A549 (cell line): Measurements from ENCODE around the gene LAIR1. TPM values are rescaled to one million over a fixed set of nuclear protein-coding genes. Genes with fewer than 3 reads are reported as not detected.
A peak's percentile ranks its signal among the peaks of the same experiment; 100 is the strongest.

Experiments
- ATAC-seq, 2 experiments: fragments of 200-7000 bp in 1 of 2; fragments of >200 bp in 1 of 2; cut with Nextera tagmentation in 1 of 2; cut with Tn5 transposase in 1 of 2; 3 replicates each; pipeline versions ENCODE4 v1.8.0 to v1.9.1; 2018 to 2020; ENCODE audit warnings: mild to moderate bottlenecking in 1 of 2, moderate library complexity in 1 of 2
- CTCF ChIA-PET: fragments of 300-600 bp; sonication (Branson Sonifier 250); formaldehyde crosslinking; extraction: SDS; loops from one replicate; lab custom pipeline; 2021; ENCODE audit warnings: antibody characterized with exemption, inconsistent platforms; lab: Yijun Ruan, JAX
- POLR2A ChIA-PET: fragments of 350-600 bp; formaldehyde crosslinking; extraction: SDS; loops from one replicate; lab custom pipeline; 2021; ENCODE audit warnings: antibody characterized with exemption, inconsistent platforms; lab: Yijun Ruan, JAX
- DNase-seq, 2 experiments: peaks; one replicate each; pipeline versions ENCODE4 v3.0.0 to v3.0.0-alpha.2; 2011 to 2016; ENCODE audit warnings: low read depth in 1 of 2, low spot score in 1 of 2
- FAIRE-seq: peaks from 2 replicates; lab custom pipeline; 2011; peaks lifted over from hg19 to GRCh38; lab: Jason Lieb, UNC
- H3K27ac ChIP-seq, 2 experiments: fragments of >200 bp; sonication (Bioruptor Twin); formaldehyde crosslinking; 3 replicates each; pipeline ENCODE4 v1.5.1; 2016 to 2017
- H3K4me1 ChIP-seq: fragments of >200 bp; sonication (Bioruptor Twin); formaldehyde crosslinking; 3 replicates; pipeline ENCODE4 v1.6.1; 2016
- H3K4me2 ChIP-seq: fragments of >200 bp; sonication (Bioruptor Twin); formaldehyde crosslinking; 3 replicates; pipeline ENCODE4 v1.6.1; 2016
- H3K4me3 ChIP-seq: fragments of >200 bp; sonication (Bioruptor Twin); formaldehyde crosslinking; 3 replicates; pipeline ENCODE4 v1.5.1; 2016
- H3K9me3 ChIP-seq: fragments of >200 bp; sonication (Bioruptor Twin); formaldehyde crosslinking; 3 replicates; pipeline ENCODE4 v1.6.1; 2016
- CBX2 ChIP-seq: fragments of 200-600 bp; sonication (generic); IDR thresholded peaks from 2 replicates; pipeline ENCODE4 v1.6.1; 2016; ENCODE audit warnings: low read depth, mild to moderate bottlenecking, borderline replicate concordance
- CBX8 ChIP-seq: fragments of 200-600 bp; sonication (generic); IDR thresholded peaks from 2 replicates; pipeline ENCODE4 v1.6.1; 2016
- CEBPB ChIP-seq, 2 experiments: fragments of >200 bp in 1 of 2; sonication (Bioruptor Twin) in 1 of 2; formaldehyde crosslinking in 1 of 2; IDR thresholded peaks; 2 replicates each; pipeline ENCODE4 v1.6.1; 2012 to 2016
- CHD2 ChIP-seq: fragments of 150-350 bp; IDR thresholded peaks from 2 replicates; pipeline ENCODE4 v1.6.1; 2014; ENCODE audit warnings: low read length; ENCODE audit not compliant: partially characterized antibody
- CHD4 ChIP-seq: fragments of 200-600 bp; sonication (generic); IDR thresholded peaks from 2 replicates; pipeline ENCODE4 v1.6.1; 2016; ENCODE audit warnings: antibody characterized with exemption, mild to moderate bottlenecking, borderline replicate concordance
- E2F6 ChIP-seq: IDR thresholded peaks from 2 replicates; pipeline ENCODE4 v1.6.1; 2012; ENCODE audit warnings: low read depth, borderline replicate concordance
- EHF ChIP-seq: fragments of 250-450 bp; sonication (Bioruptor Pico); IDR thresholded peaks from 2 replicates; pipeline ENCODE4 v1.5.0; 2020; ENCODE audit warnings: mild to moderate bottlenecking
- EHMT2 ChIP-seq: fragments of 200-600 bp; sonication (generic); IDR thresholded peaks from 2 replicates; pipeline ENCODE4 v1.6.1; 2016; ENCODE audit warnings: antibody characterized with exemption, low read depth, mild to moderate bottlenecking, moderate library complexity
- ESRRA ChIP-seq: fragments of 150-350 bp; IDR thresholded peaks from 2 replicates; pipeline ENCODE4 v1.6.1; 2014; ENCODE audit warnings: mild to moderate bottlenecking, low read length, borderline replicate concordance
- FOSB ChIP-seq: fragments of 250-450 bp; sonication (Bioruptor Pico); IDR thresholded peaks from 2 replicates; pipeline ENCODE4 v1.5.0; 2020; ENCODE audit warnings: mild to moderate bottlenecking, moderate library complexity
- FOSL2 ChIP-seq, 2 experiments: fragments of 450-650 bp in 1 of 2; fragments of >200 bp in 1 of 2; sonication (Bioruptor Twin) in 1 of 2; formaldehyde crosslinking; IDR thresholded peaks; 2 replicates each; pipeline versions ENCODE4 v1.5.0 to v1.6.1; 2016 to 2020; ENCODE audit warnings: mild to moderate bottlenecking in 1 of 2, moderate library complexity in 1 of 2
- GATA3 ChIP-seq: IDR thresholded peaks from 2 replicates; pipeline ENCODE4 v1.6.1; 2012; ENCODE audit warnings: borderline replicate concordance
- HDAC2 ChIP-seq: fragments of 200-600 bp; sonication (generic); IDR thresholded peaks from 2 replicates; pipeline ENCODE4 v1.6.1; 2016
- HMGXB4 ChIP-seq: fragments of 250-450 bp; sonication (Bioruptor Pico); IDR thresholded peaks from 2 replicates; pipeline ENCODE4 v1.5.0; 2021; ENCODE audit warnings: mild to moderate bottlenecking, moderate library complexity, borderline replicate concordance
- KDM5A ChIP-seq: fragments of 200-600 bp; sonication (generic); IDR thresholded peaks from 2 replicates; pipeline ENCODE4 v1.6.1; 2016; ENCODE audit warnings: antibody characterized with exemption, mild to moderate bottlenecking
- MAFK ChIP-seq: fragments of 450-650 bp; IDR thresholded peaks from 2 replicates; pipeline ENCODE4 v1.6.1; 2014; ENCODE audit not compliant: partially characterized antibody
- MAX ChIP-seq: IDR thresholded peaks from 2 replicates; pipeline ENCODE4 v1.6.1; 2012
- MAZ ChIP-seq: fragments of 150-350 bp; IDR thresholded peaks from 2 replicates; pipeline ENCODE4 v1.6.1; 2014; ENCODE audit warnings: antibody characterized with exemption, low read depth, low read length, borderline replicate concordance
- MYC ChIP-seq: IDR thresholded peaks from 2 replicates; pipeline ENCODE4 v1.6.1; 2012; ENCODE audit warnings: mild to moderate bottlenecking, inconsistent platforms, low read length, improper control_type of control experiment, borderline replicate concordance
- NR3C1 ChIP-seq: fragments of >200 bp; sonication (Bioruptor Twin); formaldehyde crosslinking; IDR thresholded peaks from 3 replicates; pipeline ENCODE4 v1.6.1; 2017
- PHF8 ChIP-seq: fragments of 200-600 bp; sonication (generic); IDR thresholded peaks from 2 replicates; pipeline ENCODE4 v1.6.1; 2016; ENCODE audit warnings: low read depth, mild to moderate bottlenecking, antibody characterized with exemption, moderate library complexity, borderline replicate concordance
- RAD21 ChIP-seq, 2 experiments: fragments of >200 bp in 1 of 2; sonication (Bioruptor Twin) in 1 of 2; formaldehyde crosslinking in 1 of 2; IDR thresholded peaks in 1 of 2; conservative IDR thresholded peaks in 1 of 2; 2 replicates in 1 of 2; 3 replicates in 1 of 2; pipeline ENCODE4 v1.6.1; 2012 to 2018; ENCODE audit warnings: inconsistent platforms in 1 of 2
- SMC3 ChIP-seq: fragments of >200 bp; sonication (Bioruptor Twin); formaldehyde crosslinking; IDR thresholded peaks from 3 replicates; pipeline ENCODE4 v1.6.1; 2018; ENCODE audit warnings: inconsistent platforms
- SREBF2 ChIP-seq: fragments of 450-650 bp; IDR thresholded peaks from 2 replicates; pipeline ENCODE4 v1.6.1; 2014; ENCODE audit warnings: mild to moderate bottlenecking, moderate library complexity
- TP53 ChIP-seq: fragments of 250-450 bp; sonication (Bioruptor Pico); IDR thresholded peaks from 2 replicates; pipeline ENCODE4 v1.5.0; 2021; ENCODE audit warnings: mild to moderate bottlenecking, moderate library complexity
- ZFP36 ChIP-seq: fragments of 450-650 bp; IDR thresholded peaks from 2 replicates; pipeline ENCODE4 v1.6.1; 2014; ENCODE audit warnings: borderline replicate concordance; ENCODE audit not compliant: partially characterized antibody
- ZSCAN20 ChIP-seq: fragments of 250-450 bp; sonication (Bioruptor Pico); IDR thresholded peaks from 2 replicates; pipeline ENCODE4 v1.8.0; 2022; ENCODE audit warnings: mild to moderate bottlenecking, moderate library complexity
- WGBS: methylation state at CpG from one replicate; pipeline ENCODE4 v1.1.6; 2017; ENCODE audit errors: missing lambda C conversion rate; 5-methylcytosine and 5-hydroxymethylcytosine counted together
- polyA plus RNA-seq, 4 experiments: library from polyadenylated mRNA; depleted of rRNA in 3 of 4; stranded (reverse); fragments of >200 nt; fragmentation: RNase III in 1 of 4; extraction: RNeasy Plus Mini Kit Qiagen cat#74134 plus additional on column Dnase treatment in 1 of 4; gene quantifications; 2 replicates in 3 of 4; 3 replicates in 1 of 4; pipeline ENCODE4 v1.2.3, GENCODE V29; 2011 to 2017
- TF ChIP-seq, protein P1 (sequence below): fragments of 450-650 bp; IDR thresholded peaks from 2 replicates; pipeline ENCODE4 v1.6.1; 2014; ENCODE audit warnings: antibody characterized with exemption
- TF ChIP-seq, protein P2 (sequence below): fragments of >200 bp; sonication (Bioruptor Twin); formaldehyde crosslinking; IDR thresholded peaks from 2 replicates; pipeline ENCODE4 v1.6.1; 2016

Gene LAIR1
- polyA plus RNA-seq, 2 of the 4 experiments (the other 2 are of a cell fraction) = not detected

DNA sequence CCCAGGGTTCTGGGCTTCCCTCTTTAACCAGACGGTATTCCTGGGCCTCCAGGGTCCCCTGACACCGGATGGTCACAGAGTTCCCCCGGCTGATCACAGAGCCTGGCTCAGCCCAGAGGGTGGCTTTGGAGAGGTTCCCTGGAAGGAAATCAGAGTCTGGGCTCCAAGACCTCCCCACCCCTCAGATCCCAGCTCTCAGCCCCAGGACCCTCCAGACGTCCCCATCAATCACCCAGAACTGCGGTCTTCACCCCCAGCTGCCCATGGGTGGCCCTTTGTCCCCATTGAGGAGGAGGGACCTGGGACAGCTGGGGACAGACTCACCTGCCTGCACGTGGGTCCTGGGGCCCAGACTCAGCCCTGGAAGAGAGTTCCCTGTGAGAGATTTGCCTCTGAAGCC is 52.7 kb downstream of the LAIR1 start (continued):
- TF ChIP-seq, protein P1, sequence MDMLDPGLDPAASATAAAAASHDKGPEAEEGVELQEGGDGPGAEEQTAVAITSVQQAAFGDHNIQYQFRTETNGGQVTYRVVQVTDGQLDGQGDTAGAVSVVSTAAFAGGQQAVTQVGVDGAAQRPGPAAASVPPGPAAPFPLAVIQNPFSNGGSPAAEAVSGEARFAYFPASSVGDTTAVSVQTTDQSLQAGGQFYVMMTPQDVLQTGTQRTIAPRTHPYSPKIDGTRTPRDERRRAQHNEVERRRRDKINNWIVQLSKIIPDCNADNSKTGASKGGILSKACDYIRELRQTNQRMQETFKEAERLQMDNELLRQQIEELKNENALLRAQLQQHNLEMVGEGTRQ = no peak
- TF ChIP-seq KDM5A = no peak
- no peak for TF ChIP-seq EHMT2
- TF ChIP-seq CHD2 = no peak
- TF ChIP-seq, protein P2, sequence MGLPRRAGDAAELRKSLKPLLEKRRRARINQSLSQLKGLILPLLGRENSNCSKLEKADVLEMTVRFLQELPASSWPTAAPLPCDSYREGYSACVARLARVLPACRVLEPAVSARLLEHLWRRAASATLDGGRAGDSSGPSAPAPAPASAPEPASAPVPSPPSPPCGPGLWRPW = no peak
- no peak for TF ChIP-seq E2F6

- peak in 1 of 2 experiments; percentile 21; a peak in 2 of 6 replicates for ATAC-seq
- Histone ChIP-seq H3K27ac (no peak overlapping the region), H3K9me3 (no peaks in the 10 kb centered on the region), H3K4me2 (no peak overlapping the region), H3K4me3 (no peak overlapping the region), H3K4me1 (no peaks in the 10 kb centered on the region)
- WGBS = 4% methylated on average over 5 of the region's 5 CpGs
- DNase-seq = no peak
- CTCF ChIA-PET = interaction anchor here (1.6 to 2.0 kb wide), 3 partner anchors 13 to 80 kb away, joined by 4 to 8 read pairs (median 5); no protein-coding TSS in a partner anchor
- TF ChIP-seq FOSL2 (IDR thresholded peaks at IDR 0.05) (no peak), FOSL2 (CRISPR knock-in tag; IDR thresholded peaks at IDR 0.05) (no peak), NR3C1 (no peak), CBX2 (no peak), SMC3 (no peak), TP53 (no peak), ZFP36 (no peak), ESRRA (no peak), GATA3 (no peak), MAFK (no peak)
- TF ChIP-seq, all 56 proteins: peak for 0
- POLR2A ChIA-PET = no interaction called here
- no peak for FAIRE-seq
Measured at GRCh38 chr19:54311486-54311885, 53.2 kb downstream of the LAIR1 start.

GRCh38 chr19:54310543-54310942 is 54.2 kb downstream of the LAIR1 start:
- ChIA-PET POLR2A (no interaction called here), CTCF (interaction anchor here (1.6 to 2.0 kb wide), 3 partner anchors 14 to 81 kb away, joined by 4 to 8 read pairs (median 5); no protein-coding TSS in a partner anchor)
- H3K4me3 ChIP-seq = no peak overlapping the region
- H3K4me2 ChIP-seq = no peak overlapping the region
- WGBS = 5% methylated on average over 5 of the region's 5 CpGs
- no peak for TF ChIP-seq EHF
- no peak for TF ChIP-seq MYC
- TF ChIP-seq EHMT2 = no peak
- no peak for TF ChIP-seq CEBPB (IDR thresholded peaks at IDR 0.05)
- no peak for TF ChIP-seq ZSCAN20 (CRISPR knock-in tag)
- no peak for TF ChIP-seq RAD21 (conservative IDR thresholded peaks at IDR 0.05 in 1 of 2, IDR thresholded peaks at IDR 0.05 in 1 of 2)
- no peak for TF ChIP-seq CBX8
- TF ChIP-seq SREBF2 = no peak
- no peak for TF ChIP-seq HMGXB4
- no peak for TF ChIP-seq FOSB (CRISPR knock-in tag)
- no peak for TF ChIP-seq TP53
- no peak for TF ChIP-seq HDAC2
- TF ChIP-seq CHD4 = no peak
- TF ChIP-seq, protein P1 = no peak
- no peak for TF ChIP-seq PHF8
- no peak for TF ChIP-seq MAX
- TF ChIP-seq MAZ = no peak
- no peaks in the 10 kb centered on the region for H3K9me3 ChIP-seq
- no peak overlapping the region for H3K27ac ChIP-seq
- DNase-seq (no peak), ATAC-seq (no peak), FAIRE-seq (no peak)
- H3K4me1 ChIP-seq = no peaks in the 10 kb centered on the region
